GM12878 (cell line): Measurements from ENCODE around the gene ETV6. TPM values are rescaled to one million over a fixed set of nuclear protein-coding genes. Genes with fewer than 3 reads are reported as not detected.

ENCODE experiments used
- BHLHE40 ChIP-seq, 2 experiments: fragments of 450-650 bp in 1 of 2; IDR thresholded peaks; 2 replicates each; pipeline ENCODE4 v1.6.1; 2011 to 2017; ENCODE audit warnings: low read depth in 2 of 2, borderline replicate concordance in 1 of 2, improper control_type of control experiment in 1 of 2, low read length in 1 of 2, mild to moderate bottlenecking in 1 of 2
- BRCA1 ChIP-seq: IDR thresholded peaks from 2 replicates; pipeline ENCODE4 v1.6.1; 2011; ENCODE audit warnings: low read depth, low read length, improper control_type of control experiment
- CREB1 ChIP-seq: IDR thresholded peaks from 2 replicates; pipeline ENCODE4 v1.6.1; 2012; ENCODE audit warnings: low read depth, mild to moderate bottlenecking, inconsistent platforms
- E2F8 ChIP-seq: fragments of 450-650 bp; IDR thresholded peaks from 2 replicates; pipeline ENCODE4 v1.6.1; 2018; ENCODE audit warnings: mild to moderate bottlenecking, low read depth, moderate library complexity; ENCODE audit not compliant: partially characterized antibody
- EGR1 ChIP-seq, 2 experiments: IDR thresholded peaks; 1 replicate in 1 of 2; 2 replicates in 1 of 2; pipeline ENCODE4 v1.6.1; 2011 to 2012; ENCODE audit warnings: low read depth in 2 of 2, low read length in 2 of 2, borderline replicate concordance in 1 of 2, mild to moderate bottlenecking in 1 of 2, moderate library complexity in 1 of 2
- ETV6 ChIP-seq, 2 experiments: fragments of 450-650 bp in 1 of 2; IDR thresholded peaks in 1 of 2; conservative IDR thresholded peaks in 1 of 2; 2 replicates each; pipeline ENCODE4 v1.6.1; 2014; ENCODE audit warnings: antibody characterized with exemption in 1 of 2, borderline replicate concordance in 1 of 2, low read depth in 1 of 2, mild to moderate bottlenecking in 1 of 2, moderate library complexity in 1 of 2
- HSF1 ChIP-seq: fragments of 150-350 bp; IDR thresholded peaks from 2 replicates; pipeline ENCODE4 v1.6.1; 2014; ENCODE audit warnings: mild to moderate bottlenecking, low read depth, low read length
- JUND ChIP-seq: IDR thresholded peaks from 2 replicates; pipeline ENCODE4 v1.6.1; 2012; ENCODE audit warnings: low read depth, mild to moderate bottlenecking, low read length, improper control_type of control experiment, moderate library complexity
- MLLT1 ChIP-seq: fragments of 450-650 bp; IDR thresholded peaks from 2 replicates; pipeline ENCODE4 v1.6.1; 2016; ENCODE audit warnings: mild to moderate bottlenecking
- NBN ChIP-seq: fragments of 450-650 bp; IDR thresholded peaks from 2 replicates; pipeline ENCODE4 v1.6.1; 2016
- SP1 ChIP-seq: IDR thresholded peaks from one replicate; pipeline ENCODE4 v1.6.1; 2011; ENCODE audit warnings: low read depth, low read length
- TCF3 ChIP-seq: IDR thresholded peaks from 2 replicates; pipeline ENCODE4 v1.6.1; 2012; ENCODE audit warnings: low read depth, mild to moderate bottlenecking, low read length, borderline replicate concordance; ENCODE audit not compliant: insufficient read depth
- USF2 ChIP-seq: IDR thresholded peaks from 2 replicates; pipeline ENCODE4 v1.6.1; 2011; ENCODE audit warnings: low read depth, low read length, improper control_type of control experiment, borderline replicate concordance
- YBX1 ChIP-seq: fragments of 450-650 bp; IDR thresholded peaks from 2 replicates; pipeline ENCODE4 v1.6.1; 2016; ENCODE audit warnings: antibody characterized with exemption
- ZBED1 ChIP-seq: IDR thresholded peaks from 2 replicates; pipeline ENCODE4 v1.6.1; 2016; ENCODE audit warnings: borderline replicate concordance
- ZNF687 ChIP-seq: fragments of 450-650 bp; IDR thresholded peaks from 2 replicates; pipeline ENCODE4 v1.6.1; 2017; ENCODE audit warnings: mild to moderate bottlenecking, moderate library complexity
- polyA plus RNA-seq, 11 experiments: library from polyadenylated mRNA; depleted of rRNA in 4 of 11; unstranded in 6 of 11; stranded (reverse) in 5 of 11; fragments of >200 nt; fragmentation: Nextera tagmentation in 4 of 11; fragmentation: Illumina TruSeq in 1 of 11; extraction: Ambion mirVana in 4 of 11; extraction: Trizol in 1 of 11; gene quantifications; 1 replicate in 1 of 11; 2 replicates in 10 of 11; pipeline versions ENCODE4 v1.2.1 to v1.2.3, GENCODE V29; 2011 to 2016; ENCODE audit warnings: inconsistent platforms in 2 of 11, missing spikeins in 2 of 11, low read depth in 1 of 11
- total RNA-seq, 4 experiments: library from RNA; depleted of rRNA in 3 of 4; stranded (reverse); fragments of >200 nt in 3 of 4; fragmentation: Illumina TruSeq in 1 of 4; extraction: Trizol in 1 of 4; gene quantifications; 2 replicates each; pipeline versions ENCODE4 v1.2.1 to v1.2.3, GENCODE V29; 2013 to 2021

ETV6 gene
- total and polyA plus RNA-seq, 10 of the 15 experiments (the other 5 are each of a cell fraction or from before 2014, with no cell fraction given), result 6.6 to 74.8 (median 24.6) TPM

GRCh38 chr12:11812586-11813437, 163.3 kb downstream of the ETV6 start (continued):
- TF ChIP-seq ZNF687 (peak; percentile 78), USF2 (no peak), MLLT1 (peak; percentile 18; the same call in 1 of the 2 replicates), CREB1 (no peak; the same call in 1 of the 2 replicates), ZBED1 (0 out of 2 replicates have a peak, but pooled peaks have one; percentile 33), NBN (no peak), BRCA1 (no peak), TCF3 (no peak), EGR1 (IDR thresholded peaks at IDR 0.05; ENCODE audit: borderline replicate concordance in 1 of 2, low read depth in 2 of 2, low read length in 2 of 2) (peak in 1 of 2 experiments; percentile 31; a peak in 1 of 3 replicates), HSF1 (no peak), YBX1 (no peak), BHLHE40 (IDR thresholded peaks at IDR 0.05; ENCODE audit: borderline replicate concordance in 1 of 2, low read depth in 2 of 2, low read length in 1 of 2) (peak in 1 of 2 experiments; percentile 6; a peak in 1 of 4 replicates), E2F8 (no peak), ETV6 (conservative IDR thresholded peaks at IDR 0.05 in 1 of 2, IDR thresholded peaks at IDR 0.05 in 1 of 2; ENCODE audit: borderline replicate concordance in 1 of 2, low read depth in 1 of 2) (no peak; a peak in 1 of 4 replicates), SP1 (no peak), JUND (no peak)
